Amygdala (tissue), 56 donors: Measurements from ENCODE around the gene PHF24.

Experiments
- DNase-seq, 56 donors: peaks; one replicate each; lab custom pipeline; 2025; lab: John Stamatoyannopoulos, UW

Gene PHF24

GRCh38 chr9:34982361-34982760 lies 24.3 kb downstream of the PHF24 start:
- DNase-seq = no peak

GRCh38 chr9:34983209-34983608 lies 25.1 kb downstream of the PHF24 start:
- no peak for DNase-seq

- DNase-seq = no peak
These were observed 26.0 kb downstream of the PHF24 start for GRCh38 chr9:34984049-34984448.

GRCh38 chr9:34985311-34985899 lies 27.3 kb downstream of the PHF24 start:
- DNase-seq = peak in 33 of 56 donors; percentile 9 to 72 (median 29)

GRCh38 chr9:34986540-34987047 lies 28.5 kb downstream of the PHF24 start:
- peak in 49 of 56 donors; percentile 27 to 88 (median 68) for DNase-seq

GRCh38 chr9:34987160-34987901 lies 29.2 kb downstream of the PHF24 start:
- DNase-seq = peak in 5 of 56 donors; percentile 33 to 63 (median 49)

- DNase-seq = peak in 43 of 56 donors; percentile 15 to 83 (median 49)
These were observed 30.3 kb downstream of the PHF24 start for GRCh38 chr9:34988218-34989002.

GRCh38 chr9:34989003-34989945 lies 31.2 kb downstream of the PHF24 start, which contains the start of gene DNAJB5:
Gene DNAJB5, plus strand, starts transcription at chr9:34989745. Its CDS starts 886 bp downstream, at chr9:34990631.
- DNase-seq = peak; percentile 84 to 100 (median 99)

GRCh38 chr9:34989946-34990635 lies 32.0 kb downstream of the PHF24 start:
- DNase-seq = peak in 25 of 56 donors; percentile 9 to 91 (median 56)

GRCh38 chr9:34990908-34991606 lies 33.0 kb downstream of the PHF24 start:
- no peak for DNase-seq

- peak in 20 of 56 donors; percentile 18 to 66 (median 38) for DNase-seq
These were observed 33.7 kb downstream of the PHF24 start for GRCh38 chr9:34991607-34992375.

GRCh38 chr9:34992376-34992951 lies 34.4 kb downstream of the PHF24 start:
- DNase-seq = peak in 16 of 56 donors; percentile 18 to 72 (median 45)

GRCh38 chr9:34993502-34994259 lies 35.6 kb downstream of the PHF24 start:
- peak in 41 of 56 donors; percentile 16 to 77 (median 45) for DNase-seq

GRCh38 chr9:34994260-34994899 lies 36.3 kb downstream of the PHF24 start:
- DNase-seq = peak in 15 of 56 donors; percentile 11 to 65 (median 28)

GRCh38 chr9:34994900-34995669 lies 37.0 kb downstream of the PHF24 start:
- DNase-seq = no peak
